NOMO-1 (cell line): Measurements from ENCODE around the gene CSTPP1.
"Not testable (repeated sequence)": the region's sequence is repeated elsewhere in the genome, so short reads cannot be mapped to it uniquely, and the experiment has no call there.

Source experiments
- DNase-seq, 2 experiments: peaks; one replicate each; lab custom pipeline; 2025; ENCODE audit not compliant: unreplicated experiment in 2 of 2; lab: John Stamatoyannopoulos, UW

The CSTPP1 gene

DNA sequence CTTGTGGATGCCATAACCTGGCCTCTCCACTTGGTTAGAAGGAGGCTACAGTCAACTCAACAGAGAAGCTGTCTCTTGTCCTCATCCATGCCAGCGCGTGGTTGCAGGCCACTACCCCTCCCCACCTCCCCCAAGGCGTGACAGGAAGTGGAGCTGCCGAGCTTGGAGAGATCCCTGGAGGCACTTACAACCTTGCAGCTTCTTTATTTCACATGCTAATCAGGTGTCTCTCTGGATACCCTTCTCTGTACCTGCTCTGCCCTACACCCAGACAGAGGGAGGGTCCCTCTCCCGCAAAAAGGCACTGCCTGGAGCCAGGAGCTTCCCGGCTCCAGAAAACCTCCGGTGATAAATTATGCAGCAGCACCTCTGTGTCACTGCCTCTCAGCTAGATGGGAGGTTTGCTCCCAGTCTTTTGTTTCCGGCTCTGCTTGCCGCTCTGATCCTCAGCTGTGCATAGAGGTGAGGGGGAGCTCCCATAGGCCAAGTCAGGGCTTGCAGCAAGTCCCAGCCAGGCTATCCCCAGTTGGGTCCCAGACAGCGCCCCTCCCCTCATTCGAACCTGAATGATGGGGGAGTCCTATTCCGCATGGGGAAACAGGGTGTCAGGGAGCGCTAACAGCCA, 23.9 kb upstream of the CSTPP1 start:
- no peak for DNase-seq

DNA sequence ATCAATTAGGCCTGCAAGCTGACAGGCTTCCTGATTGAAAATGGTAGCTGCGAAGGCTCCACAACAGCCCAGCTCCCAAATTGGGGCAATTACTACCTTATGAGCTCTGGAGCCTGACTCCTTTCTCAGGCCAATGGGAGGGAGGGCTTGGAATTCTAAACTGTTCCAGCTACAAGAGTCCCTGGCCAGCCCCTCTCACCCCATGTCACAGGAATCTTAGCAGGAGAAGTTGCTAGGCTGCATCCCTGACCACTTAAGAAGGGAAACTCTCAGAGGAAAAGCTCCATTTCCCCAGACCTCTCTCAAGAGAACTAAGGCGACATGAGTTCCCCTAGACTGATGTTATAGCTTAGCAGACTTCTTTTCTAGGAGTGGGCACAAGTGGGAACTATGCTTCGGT, 23.1 kb upstream of the CSTPP1 start:
- DNase-seq = no peak

DNA sequence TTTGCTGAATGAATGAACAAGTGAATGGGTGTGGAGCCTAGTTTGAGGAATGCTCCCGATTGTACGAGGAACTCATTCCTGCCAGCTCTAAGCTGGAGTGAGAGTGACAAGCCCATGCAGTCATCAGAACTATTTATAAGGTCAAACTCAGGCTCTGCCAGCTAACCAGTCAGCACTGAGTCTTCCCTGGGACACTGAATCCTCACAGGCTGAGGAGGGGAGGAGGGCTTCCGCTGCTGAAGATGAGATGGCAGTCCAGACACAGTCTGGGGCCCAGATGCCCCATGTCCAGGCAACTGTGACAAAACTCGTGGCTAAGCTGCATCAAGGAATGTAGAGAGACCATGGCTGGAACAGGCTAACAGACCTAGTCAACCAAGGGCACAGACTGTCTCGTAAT, 22.2 kb upstream of the CSTPP1 start:
- DNase-seq = no peak

DNA sequence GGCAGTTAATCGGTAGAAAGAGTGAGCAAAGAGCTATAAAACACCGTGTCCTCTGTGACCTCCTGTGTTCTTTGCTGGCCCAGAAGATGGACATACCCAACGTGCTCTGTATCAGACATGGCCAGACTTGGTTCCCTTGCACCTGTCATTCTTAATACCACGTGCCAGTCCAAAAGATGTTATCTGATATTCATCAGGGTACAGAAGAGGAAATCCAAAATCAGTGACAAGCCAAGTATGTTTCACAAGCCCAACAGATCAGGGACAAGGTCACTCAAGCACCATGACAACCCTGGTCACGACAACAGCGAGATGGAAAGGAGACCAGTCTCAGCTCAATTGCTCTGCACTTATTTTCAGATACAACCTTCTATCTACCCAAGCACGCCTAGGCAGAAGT, 21.7 kb upstream of the CSTPP1 start:
- DNase-seq = no peak

DNA sequence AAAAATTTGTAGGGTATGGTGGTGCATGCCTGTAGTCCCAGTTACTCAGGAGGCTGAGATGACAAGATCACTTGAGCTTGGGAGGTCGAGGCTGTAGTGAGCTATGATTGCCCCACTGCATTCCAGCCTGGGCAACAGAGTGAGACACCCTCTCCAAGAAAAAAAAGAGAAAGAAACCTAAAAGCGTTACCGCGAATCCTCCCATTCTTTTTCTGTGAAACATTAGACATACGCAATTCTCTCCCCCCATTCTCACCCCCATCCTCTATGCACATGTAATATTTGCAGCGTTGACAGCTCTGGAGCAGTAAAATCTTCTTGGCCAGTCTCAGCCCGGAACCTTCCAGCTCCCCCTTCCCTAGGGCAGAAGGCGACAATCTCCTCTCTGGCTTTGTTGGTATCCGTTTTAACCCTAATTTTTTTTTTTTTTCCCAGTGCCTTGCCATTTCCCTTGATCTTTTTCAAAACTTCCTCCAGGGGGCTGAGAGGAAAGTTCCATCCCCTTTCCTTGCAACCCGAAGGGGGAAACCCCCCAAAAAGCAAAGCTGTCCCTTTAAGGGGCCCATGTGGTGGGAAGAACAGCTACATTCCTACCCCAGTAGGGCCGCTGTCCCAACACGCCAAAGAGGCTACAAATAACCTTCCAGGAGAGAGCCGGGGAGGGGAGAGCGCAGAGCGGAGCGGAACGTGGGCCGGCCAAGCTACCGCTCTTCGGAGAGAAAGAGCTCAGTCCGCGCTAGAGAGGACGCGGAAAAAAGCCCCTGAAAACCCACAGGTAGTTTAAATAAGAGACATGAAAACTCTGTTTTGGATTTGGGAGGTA, 20.1 kb upstream of the CSTPP1 start:
- DNase-seq = peak; percentile 33 to 56

DNA sequence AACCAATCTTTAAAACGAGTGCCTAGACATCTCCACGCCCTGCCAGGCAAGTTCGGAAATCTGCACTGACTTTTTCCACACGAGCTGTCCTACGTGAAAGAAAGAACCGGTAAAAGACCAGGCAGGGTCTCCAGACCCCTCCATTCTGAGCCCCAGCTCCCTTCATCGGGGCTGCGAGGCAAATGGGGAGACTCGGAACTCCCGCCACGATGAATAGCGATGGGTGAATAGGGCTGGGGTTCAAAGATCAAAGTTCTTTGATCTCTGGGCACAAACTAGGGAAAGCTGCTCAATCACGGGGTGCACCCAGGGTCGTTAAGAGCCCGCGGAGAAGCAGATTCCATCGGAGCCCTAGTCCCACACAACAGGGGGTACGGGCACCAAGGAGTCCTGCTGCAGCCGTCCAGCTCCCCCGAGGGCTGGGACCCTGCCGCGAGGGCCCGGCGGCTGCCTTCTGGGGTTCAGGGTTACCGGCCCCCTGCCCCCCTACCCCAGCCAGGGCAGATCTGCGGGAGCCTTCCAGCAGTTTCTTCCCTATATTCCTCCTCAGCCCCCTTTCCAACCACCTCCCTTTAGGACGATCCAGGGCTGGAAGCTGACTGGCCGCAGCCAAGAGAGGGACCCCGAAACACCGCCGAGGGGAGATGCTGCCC, 19.3 kb upstream of the CSTPP1 start:
- no peak for DNase-seq

DNA sequence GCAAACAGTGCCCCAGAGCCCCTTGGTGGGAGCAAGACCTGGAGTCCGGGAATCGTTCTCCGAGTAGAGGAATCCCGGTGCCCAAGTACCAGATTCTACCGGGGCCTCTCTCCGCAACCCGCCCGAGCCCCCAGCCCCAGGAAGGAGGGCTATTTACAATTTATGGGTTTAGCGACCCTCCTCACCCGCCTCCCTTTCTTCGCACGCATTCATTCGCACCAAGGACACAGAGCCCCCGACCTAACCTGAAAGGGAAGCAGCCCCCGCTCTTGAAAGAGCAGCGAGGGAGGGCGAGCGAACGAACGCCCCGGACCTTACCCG, 18.8 kb upstream of the CSTPP1 start:
- no peak for DNase-seq

DNA sequence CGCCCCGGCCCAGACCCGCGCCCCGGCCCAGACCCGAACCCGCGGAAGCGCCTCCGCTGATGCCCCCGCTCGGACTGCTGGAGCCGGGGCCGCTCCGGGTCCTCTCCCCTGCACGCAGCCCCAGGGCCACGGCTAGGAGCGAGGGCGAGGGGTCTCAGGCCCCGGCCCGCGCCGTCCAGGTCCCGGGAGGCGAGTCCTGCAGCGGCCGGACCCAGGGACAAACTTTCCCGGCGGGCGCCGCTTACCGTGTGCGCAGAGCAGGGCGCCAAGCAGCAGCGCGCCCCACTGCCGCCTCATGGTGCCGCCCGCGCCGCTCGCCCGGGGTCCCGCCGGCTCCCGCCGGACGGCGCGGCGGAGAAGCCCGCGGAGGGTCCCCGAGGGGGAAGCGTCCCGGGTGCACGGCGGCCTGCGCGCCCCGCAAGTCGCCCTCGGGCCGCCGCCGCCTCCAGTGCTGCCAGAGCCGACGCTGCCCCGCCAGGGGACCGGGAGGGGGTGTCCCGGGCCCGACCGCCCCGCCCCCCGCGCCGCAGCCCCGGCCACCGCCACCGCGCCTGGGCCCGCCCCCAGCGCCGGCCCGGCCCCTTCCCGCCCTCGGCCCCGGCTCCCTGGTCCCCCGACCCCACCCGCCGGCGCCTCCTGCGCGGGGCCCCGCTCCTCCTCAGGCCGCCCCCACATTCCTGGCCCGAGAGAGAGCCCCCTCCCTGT, 18.3 kb upstream of the CSTPP1 start, which contains the start of gene LRP4:
Gene LRP4, minus strand, starts transcription at position 468 of the 705 bp plus-strand sequence. Its CDS starts 171 bp downstream, at position 297.
- no peak for DNase-seq

DNA sequence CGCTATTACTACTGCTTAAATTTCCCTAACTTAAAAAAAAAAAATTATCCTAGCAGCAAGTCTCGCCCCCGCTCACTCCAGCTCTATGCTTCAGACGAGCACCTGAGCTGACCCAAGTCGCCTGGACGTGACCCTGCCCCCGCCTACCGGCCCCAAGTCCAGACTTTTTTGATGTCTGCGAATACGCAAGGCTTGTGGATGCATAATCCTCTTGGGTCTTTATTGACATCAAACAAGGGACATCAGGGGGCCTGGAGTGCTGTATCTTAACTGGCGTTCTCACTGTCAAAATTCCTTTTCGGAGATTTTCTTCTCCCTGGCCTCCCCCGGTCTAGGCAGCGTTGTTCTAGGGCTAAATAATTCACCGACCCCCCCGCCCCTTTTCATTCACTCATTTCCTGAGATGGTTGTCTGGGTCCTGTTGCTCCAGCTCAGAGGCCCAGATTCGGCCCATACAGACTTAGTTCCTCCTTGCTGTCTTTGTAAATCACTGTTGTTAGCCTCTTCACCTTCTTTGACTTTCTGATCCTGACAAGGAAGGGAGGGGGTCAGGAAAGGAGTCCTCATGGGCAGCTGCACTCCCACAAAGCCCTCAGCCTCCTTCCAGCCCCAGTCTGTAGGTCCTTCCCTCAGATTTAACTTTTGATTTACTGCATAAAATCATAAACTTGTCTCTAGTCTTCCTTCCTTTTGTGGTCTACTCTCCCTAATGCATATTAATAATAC, 17.6 kb upstream of the CSTPP1 start:
- DNase-seq = no peak

DNA sequence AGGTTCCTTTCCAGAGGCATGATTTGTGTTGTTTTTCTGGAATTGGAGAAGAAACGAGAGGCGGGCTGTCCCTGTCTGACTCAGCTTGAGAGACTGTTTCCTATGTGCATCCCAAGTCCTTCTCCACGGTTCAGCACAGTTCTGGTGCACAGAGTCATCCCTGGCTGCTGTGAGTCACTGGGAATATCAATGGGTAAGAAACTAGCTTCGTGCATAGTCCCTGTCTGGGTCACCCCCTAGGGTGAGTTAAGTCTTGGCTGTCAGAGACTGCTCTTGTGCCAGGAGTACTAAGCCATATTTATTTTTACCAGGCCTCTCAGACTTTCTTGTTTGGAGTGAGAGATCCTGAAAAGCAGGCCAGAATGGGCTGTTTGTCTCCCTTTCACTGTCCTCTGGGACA, 15.8 kb upstream of the CSTPP1 start:
- DNase-seq = no peak

DNA sequence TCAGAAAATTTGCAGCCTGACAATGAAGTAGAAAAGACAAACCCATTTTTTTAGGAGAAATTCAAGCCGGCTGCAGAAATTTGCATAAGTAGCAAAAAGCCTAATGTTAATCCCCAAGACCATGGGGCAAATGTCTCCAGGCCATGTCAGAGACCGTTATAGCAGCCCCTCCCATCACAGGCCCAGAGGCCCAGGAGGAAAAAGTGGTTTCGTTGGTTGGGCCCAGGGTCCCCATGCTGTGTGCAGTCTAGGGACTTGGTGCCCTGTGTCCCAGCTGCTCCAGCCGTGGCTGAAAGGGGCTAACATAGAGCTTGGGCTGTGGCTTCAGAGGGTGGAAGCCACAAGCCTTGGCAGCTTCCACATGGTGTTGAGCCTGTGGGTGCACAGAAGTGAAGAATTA, 8.6 kb upstream of the CSTPP1 start:
- not testable (repeated sequence) for DNase-seq

DNA sequence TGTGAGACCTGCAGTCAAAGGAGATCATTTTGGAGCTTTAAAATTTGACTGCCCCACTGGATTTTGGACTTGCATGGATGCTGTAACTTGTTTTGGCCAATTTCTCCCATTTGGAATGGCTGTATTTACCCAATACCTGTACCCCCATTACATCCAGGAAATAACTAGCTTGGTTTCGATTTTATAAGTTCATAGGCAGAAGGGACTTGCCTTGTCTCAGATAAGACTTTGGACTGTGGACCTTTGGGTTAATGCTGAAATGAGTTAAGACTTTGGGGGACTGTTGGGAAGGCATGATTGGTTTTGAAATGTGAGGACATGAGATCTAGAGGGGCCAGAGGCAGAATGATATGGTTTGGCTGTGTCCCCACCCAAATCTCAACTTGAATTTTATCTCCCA, 7.9 kb upstream of the CSTPP1 start:
- not testable (repeated sequence) for DNase-seq

DNA sequence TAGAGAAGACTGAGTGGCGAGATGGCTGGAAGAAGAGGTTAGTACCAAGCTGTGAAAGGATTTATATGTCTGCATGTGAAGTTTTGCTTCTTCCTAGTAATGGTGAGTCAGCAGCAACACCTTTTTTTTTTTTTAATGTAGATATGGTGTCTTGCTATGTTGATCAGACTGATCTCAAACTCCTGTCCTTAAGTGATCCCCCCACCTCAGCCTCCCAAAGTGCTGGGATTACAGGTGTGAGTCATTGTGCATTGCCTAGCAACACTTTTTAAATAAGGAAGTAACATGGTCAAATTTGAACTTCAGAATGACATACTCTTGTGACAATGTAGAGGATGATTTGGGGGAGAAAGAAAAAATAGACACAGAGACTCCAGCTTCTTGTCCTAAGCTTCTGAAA, 6.5 kb upstream of the CSTPP1 start:
- DNase-seq = peak in 1 of 2 experiments; percentile 44

DNA sequence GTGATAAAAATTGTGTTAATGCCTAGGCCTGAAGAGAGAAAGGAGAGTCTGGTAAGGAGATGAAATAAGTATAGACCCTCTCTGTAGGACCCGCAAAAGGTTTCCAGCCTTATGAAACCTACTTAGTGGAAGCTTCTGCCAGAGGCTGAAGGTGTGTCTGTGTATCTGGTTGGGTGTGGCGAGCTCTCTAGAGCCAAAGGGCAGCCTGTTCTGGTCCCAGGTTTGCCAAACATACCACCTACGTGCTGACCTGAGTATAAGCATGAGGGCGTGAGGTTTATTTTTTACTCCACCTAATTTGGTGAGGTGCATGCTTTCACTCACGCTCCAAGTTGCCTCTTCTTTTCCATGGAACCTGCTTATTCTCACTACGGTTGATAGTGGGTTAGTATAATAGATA, 5.6 kb downstream of the CSTPP1 start:
- DNase-seq = no peak

DNA sequence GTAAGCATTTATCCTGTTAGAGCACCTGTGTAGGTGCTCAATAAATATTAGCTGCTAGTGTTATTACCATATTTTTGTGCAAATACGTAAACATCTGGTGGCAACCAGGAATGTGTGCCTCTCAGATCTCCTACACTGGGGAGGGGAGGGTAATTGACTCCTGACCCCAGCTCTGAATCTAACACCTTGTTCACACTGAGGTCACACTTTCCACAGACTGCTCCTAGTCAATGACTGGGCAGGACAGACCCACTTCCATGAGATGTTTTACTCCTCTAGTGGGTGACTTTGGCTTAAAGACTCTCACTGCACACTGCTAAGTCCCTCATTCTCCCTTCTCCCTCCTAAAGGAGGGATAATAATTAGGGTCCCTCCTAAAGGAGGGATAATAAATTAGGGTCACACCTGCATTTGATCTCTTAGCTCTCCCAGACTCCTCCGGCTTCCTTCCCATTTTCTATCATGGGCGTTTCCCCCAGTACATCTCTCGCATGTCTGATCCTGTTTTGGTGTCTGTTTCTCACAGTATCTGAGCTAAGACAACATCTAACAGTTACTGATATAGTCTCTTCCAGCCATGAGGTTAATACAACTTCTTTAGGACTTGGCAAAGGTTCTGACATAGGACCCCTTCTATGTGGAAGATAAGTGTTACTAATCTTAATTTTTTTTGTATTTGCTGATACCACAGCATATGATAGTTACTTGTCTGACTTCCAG, 8.0 kb downstream of the CSTPP1 start:
- no peak for DNase-seq

DNA sequence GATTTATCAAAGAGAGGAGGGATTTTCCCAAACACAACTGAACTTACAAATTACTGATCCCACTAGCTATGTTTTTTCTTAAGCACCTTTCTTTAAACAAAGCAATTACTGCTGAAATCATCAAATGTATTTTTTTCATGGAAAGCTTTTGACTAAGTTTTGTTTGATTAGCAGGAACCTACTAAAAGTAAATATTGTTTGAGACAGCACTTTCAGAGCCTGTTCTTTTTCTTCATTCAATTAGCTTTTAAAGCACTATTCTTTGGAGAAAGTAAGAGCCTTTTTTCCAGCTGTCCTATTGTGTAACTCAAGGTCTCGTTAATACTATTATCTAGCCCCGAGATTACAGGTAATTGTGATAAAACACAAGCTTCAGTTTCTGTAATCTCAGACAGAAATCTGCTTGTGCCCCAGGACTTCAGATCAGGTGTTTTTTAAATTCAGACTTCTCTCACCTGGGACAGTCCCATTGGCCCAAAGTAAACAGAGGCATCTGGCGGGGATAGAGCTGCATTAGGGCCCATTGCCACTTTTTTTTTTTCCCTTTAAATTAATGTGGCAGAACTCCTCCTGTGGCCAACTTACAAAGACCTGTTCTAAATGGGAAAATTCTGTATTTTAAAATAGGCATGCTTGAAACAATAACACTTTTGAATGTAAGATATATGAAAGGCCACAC, 11.0 kb downstream of the CSTPP1 start:
- no peak for DNase-seq

DNA sequence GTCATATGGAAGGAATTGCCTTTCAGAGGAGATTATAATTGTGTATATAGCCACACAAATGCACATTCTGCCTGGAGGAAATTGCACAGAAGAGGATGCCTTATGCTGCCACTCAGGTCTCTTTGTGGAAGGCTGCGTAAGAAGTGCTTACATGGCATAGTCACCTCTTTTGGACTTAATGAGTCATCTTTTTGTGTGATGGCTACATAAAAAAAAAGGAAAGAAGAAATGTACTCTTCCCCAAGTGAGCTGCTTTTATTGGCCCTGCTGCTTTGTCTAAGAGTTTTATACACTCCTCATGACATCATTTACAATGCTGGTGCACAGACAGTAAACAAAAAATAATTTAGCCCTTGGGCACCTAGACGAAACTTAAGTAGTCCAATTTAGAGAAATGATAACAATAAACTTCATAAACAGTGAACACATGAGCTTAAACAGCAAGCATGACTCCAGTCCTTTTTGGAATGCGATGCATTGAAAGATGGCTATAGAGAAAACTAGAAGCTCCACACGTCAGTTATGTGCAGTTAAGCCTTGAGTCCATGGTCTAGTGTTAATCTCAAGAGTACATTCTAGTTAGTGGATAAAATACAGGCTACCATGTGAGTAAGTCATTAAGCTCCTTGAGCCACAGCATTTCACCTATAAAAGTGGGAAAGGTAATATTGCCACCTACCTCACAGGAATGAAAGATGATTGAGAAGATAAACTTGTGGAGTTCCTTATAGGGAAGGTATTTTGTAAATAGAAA, 12.0 kb downstream of the CSTPP1 start:
- DNase-seq = peak in 1 of 2 experiments; percentile 31

DNA sequence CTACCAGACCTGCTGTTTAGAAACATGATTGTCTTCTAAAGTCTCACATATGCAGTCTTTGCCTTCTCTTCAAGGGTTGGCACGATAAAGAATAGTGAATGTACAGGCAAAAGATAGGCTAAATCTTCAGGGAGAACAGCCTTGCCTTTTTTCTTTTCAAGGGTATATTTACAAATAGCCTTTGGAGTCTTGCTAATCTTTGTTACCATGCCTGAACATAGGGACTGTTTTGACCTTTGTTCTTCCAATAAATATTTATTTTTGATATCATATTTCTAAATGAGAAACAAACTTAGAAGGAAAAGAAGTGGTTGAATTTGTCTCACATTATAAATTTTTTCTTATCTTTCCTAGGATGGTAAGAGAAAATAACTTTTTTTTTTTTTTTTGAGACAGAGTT, 12.7 kb downstream of the CSTPP1 start:
- DNase-seq = no peak

DNA sequence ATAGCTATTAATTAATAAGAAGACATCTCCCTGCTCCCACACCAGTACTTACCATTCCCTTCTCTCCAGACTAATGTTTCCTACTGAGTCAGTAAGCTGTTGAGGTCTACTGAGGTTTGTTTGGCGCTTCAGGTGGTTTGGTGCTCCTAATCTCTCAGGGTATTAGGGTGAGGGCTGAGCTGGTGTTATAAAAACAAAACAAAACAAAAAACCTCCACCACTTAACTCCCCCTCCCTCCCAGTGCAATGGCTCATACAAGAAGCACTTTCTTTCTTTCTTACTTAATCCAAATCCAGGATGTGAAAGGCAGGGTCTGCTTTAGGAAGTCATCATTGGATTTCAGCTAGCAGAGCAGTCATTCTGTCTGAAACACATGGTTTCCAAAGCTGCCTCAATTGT, 15.3 kb downstream of the CSTPP1 start:
- DNase-seq = no peak
